ENCODE data around the gene TMEM190. TPM values are rescaled to one million over a fixed set of nuclear protein-coding genes. Genes with fewer than 3 reads are reported as not detected.

Gene TMEM190
- total and polyA plus RNA-seq, 10 of the 15 experiments (the other 5 are each of a cell fraction or from before 2014, with no cell fraction given): not detected

DNA sequence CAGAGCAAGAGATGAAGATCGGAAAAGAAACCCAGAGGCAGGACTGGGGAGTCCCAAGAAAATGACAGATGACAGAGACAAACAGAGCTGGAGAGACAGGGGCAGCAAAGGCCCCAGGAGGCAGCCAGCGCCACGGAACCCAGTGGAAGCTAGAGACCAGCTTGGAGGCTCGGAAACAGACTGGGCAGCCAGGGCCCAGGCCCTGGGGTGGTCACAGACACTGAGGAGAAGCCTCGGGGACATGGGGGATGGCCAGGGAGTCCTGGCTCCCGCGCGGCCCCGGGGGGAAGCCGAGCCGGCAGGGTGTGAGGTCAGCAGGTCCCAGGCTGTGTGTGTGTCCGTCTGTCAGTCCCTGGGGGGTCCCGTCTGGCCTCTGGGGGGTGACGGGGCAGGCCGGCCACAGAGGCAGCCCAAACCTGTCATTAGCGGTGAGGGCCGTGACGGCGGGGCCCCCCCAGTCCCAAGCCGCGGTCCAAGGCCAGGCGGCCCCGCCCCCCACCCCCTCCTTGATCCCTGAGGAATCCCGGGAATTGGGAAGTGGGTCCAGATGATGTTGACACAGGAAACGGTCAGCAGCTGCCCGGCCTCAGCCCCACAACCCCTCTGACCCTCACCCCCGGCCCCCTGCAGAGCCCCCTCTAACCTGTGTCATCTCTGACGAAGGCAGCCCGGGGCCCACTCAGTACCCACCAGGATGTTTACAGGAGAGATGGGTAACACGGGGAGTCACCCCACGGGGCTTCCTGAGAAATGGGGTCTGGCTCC lies 2.5 kb upstream of the TMEM190 start:
- CTCF ChIA-PET: no interaction called here
- H3K4me1 ChIP-seq (ENCODE audit: control insufficient read depth, insufficient read depth, low read length): no peaks in the 10 kb centered on the region
- WGBS (ENCODE audit: insufficient coverage, insufficient replicate concordance, low lambda C conversion rate, missing lambda C conversion rate): 19% methylated on average over 14 of the region's 31 CpGs
- FAIRE-seq (no peak), DNase-seq (ENCODE audit: low read depth, low spot score) (no peak), ATAC-seq (no peak; the same call in 2 of the 3 replicates)
- no peaks in the 10 kb centered on the region for H3K79me2 ChIP-seq (ENCODE audit: control insufficient read depth, insufficient read depth, low read length)
- POLR2A ChIA-PET: no interaction called here
- no peaks in the 10 kb centered on the region for H3K9me3 ChIP-seq (replicated peaks; ENCODE audit: control insufficient read depth, insufficient read depth, low read length)
- no peak overlapping the region for H3K27ac ChIP-seq (ENCODE audit: control insufficient read depth, insufficient read depth)
- RAD21 ChIA-PET (ENCODE audit: unreplicated experiment): no interaction called here
- H3K4me2 ChIP-seq (ENCODE audit: control insufficient read depth, insufficient read depth): no peak overlapping the region
- intact Hi-C loops (cut with micrococcal nuclease; ENCODE audit: unreplicated experiment): no loop called here
- H3K4me3 ChIP-seq: no peak overlapping the region
- TF ChIP-seq RUNX3 (IDR thresholded peaks at IDR 0.05; ENCODE audit: low read length) (no peak), CHD1 (IDR thresholded peaks at IDR 0.05; ENCODE audit: low read depth, low read length) (no peak), HDAC6 (IDR thresholded peaks at IDR 0.05; ENCODE audit: unreplicated experiment) (no peak), CBX3 (IDR thresholded peaks at IDR 0.05; ENCODE audit: borderline replicate concordance, low read depth) (no peak), PML (IDR thresholded peaks at IDR 0.05; ENCODE audit: low read length) (no peak), TCF3 (IDR thresholded peaks at IDR 0.05; ENCODE audit: borderline replicate concordance, insufficient read depth, low read depth, low read length) (no peak), ZNF274 (IDR thresholded peaks at IDR 0.05; ENCODE audit: insufficient read depth, insufficient read length) (no peak), MYC (IDR thresholded peaks at IDR 0.05; ENCODE audit: insufficient read depth, insufficient read length, insufficient replicate concordance, low read length, severe bottlenecking) (no peak), MEF2A (IDR thresholded peaks at IDR 0.05; ENCODE audit: insufficient read depth, low read depth, low read length) (no peak), CEBPB (IDR thresholded peaks at IDR 0.05; ENCODE audit: borderline replicate concordance in 1 of 2, low read depth in 2 of 2, low read length in 2 of 2) (no peak)
- TF ChIP-seq, protein P1, sequence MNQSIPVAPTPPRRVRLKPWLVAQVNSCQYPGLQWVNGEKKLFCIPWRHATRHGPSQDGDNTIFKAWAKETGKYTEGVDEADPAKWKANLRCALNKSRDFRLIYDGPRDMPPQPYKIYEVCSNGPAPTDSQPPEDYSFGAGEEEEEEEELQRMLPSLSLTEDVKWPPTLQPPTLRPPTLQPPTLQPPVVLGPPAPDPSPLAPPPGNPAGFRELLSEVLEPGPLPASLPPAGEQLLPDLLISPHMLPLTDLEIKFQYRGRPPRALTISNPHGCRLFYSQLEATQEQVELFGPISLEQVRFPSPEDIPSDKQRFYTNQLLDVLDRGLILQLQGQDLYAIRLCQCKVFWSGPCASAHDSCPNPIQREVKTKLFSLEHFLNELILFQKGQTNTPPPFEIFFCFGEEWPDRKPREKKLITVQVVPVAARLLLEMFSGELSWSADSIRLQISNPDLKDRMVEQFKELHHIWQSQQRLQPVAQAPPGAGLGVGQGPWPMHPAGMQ (IDR thresholded peaks at IDR 0.05; ENCODE audit: borderline replicate concordance): no peak
- TF ChIP-seq, protein P2, sequence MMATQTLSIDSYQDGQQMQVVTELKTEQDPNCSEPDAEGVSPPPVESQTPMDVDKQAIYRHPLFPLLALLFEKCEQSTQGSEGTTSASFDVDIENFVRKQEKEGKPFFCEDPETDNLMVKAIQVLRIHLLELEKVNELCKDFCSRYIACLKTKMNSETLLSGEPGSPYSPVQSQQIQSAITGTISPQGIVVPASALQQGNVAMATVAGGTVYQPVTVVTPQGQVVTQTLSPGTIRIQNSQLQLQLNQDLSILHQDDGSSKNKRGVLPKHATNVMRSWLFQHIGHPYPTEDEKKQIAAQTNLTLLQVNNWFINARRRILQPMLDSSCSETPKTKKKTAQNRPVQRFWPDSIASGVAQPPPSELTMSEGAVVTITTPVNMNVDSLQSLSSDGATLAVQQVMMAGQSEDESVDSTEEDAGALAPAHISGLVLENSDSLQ (IDR thresholded peaks at IDR 0.05): no peak
- TF ChIP-seq, protein P3, sequence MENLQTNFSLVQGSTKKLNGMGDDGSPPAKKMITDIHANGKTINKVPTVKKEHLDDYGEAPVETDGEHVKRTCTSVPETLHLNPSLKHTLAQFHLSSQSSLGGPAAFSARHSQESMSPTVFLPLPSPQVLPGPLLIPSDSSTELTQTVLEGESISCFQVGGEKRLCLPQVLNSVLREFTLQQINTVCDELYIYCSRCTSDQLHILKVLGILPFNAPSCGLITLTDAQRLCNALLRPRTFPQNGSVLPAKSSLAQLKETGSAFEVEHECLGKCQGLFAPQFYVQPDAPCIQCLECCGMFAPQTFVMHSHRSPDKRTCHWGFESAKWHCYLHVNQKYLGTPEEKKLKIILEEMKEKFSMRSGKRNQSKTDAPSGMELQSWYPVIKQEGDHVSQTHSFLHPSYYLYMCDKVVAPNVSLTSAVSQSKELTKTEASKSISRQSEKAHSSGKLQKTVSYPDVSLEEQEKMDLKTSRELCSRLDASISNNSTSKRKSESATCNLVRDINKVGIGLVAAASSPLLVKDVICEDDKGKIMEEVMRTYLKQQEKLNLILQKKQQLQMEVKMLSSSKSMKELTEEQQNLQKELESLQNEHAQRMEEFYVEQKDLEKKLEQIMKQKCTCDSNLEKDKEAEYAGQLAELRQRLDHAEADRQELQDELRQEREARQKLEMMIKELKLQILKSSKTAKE (IDR thresholded peaks at IDR 0.05; ENCODE audit: low read depth, poor library complexity, severe bottlenecking): no peak
- TF ChIP-seq, protein P4, sequence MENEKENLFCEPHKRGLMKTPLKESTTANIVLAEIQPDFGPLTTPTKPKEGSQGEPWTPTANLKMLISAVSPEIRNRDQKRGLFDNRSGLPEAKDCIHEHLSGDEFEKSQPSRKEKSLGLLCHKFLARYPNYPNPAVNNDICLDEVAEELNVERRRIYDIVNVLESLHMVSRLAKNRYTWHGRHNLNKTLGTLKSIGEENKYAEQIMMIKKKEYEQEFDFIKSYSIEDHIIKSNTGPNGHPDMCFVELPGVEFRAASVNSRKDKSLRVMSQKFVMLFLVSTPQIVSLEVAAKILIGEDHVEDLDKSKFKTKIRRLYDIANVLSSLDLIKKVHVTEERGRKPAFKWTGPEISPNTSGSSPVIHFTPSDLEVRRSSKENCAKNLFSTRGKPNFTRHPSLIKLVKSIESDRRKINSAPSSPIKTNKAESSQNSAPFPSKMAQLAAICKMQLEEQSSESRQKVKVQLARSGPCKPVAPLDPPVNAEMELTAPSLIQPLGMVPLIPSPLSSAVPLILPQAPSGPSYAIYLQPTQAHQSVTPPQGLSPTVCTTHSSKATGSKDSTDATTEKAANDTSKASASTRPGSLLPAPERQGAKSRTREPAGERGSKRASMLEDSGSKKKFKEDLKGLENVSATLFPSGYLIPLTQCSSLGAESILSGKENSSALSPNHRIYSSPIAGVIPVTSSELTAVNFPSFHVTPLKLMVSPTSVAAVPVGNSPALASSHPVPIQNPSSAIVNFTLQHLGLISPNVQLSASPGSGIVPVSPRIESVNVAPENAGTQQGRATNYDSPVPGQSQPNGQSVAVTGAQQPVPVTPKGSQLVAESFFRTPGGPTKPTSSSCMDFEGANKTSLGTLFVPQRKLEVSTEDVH (IDR thresholded peaks at IDR 0.05; ENCODE audit: low read depth, partially characterized antibody): no peak
- TF ChIP-seq, protein P5, sequence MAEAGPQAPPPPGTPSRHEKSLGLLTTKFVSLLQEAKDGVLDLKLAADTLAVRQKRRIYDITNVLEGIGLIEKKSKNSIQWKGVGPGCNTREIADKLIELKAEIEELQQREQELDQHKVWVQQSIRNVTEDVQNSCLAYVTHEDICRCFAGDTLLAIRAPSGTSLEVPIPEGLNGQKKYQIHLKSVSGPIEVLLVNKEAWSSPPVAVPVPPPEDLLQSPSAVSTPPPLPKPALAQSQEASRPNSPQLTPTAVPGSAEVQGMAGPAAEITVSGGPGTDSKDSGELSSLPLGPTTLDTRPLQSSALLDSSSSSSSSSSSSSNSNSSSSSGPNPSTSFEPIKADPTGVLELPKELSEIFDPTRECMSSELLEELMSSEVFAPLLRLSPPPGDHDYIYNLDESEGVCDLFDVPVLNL (IDR thresholded peaks at IDR 0.05; ENCODE audit: low read depth, low read length): no peak
- no peak overlapping the region for H3K9ac ChIP-seq (ENCODE audit: control insufficient read depth, insufficient read depth, low read length)
- no TSS peak for BruUV-seq (replicated peaks)
- H2AFZ ChIP-seq (ENCODE audit: control insufficient read depth, low read depth, low read length): no peak overlapping the region
- no peaks in the 10 kb centered on the region for H3K36me3 ChIP-seq (ENCODE audit: control insufficient read depth in 2 of 2, insufficient read depth in 2 of 2, low read length in 1 of 2)
- no peaks in the 10 kb centered on the region for H4K20me1 ChIP-seq (ENCODE audit: control insufficient read depth, insufficient read depth)
- H3K27me3 ChIP-seq (replicated peaks in 1 of 2; ENCODE audit: control insufficient read depth in 2 of 2, insufficient read depth in 2 of 2, low read length in 1 of 2): peaks cover 3 to 4% of the 10 kb centered on the region in 2 experiments
- in situ Hi-C loops (cut with MboI): no loop called here
- SMC1A ChIA-PET (ENCODE audit: uncharacterized antibody, unreplicated experiment): no interaction called here

All from GM12878 (cell line).